Measurements from ENCODE around the gene CSRP1. TPM values are rescaled to one million over a fixed set of nuclear protein-coding genes. Genes with fewer than 3 reads are reported as not detected.

The CSRP1 gene
- total and polyA plus RNA-seq, 2 experiments from 2014 or later: 5.8 to 29.9 TPM

DNA sequence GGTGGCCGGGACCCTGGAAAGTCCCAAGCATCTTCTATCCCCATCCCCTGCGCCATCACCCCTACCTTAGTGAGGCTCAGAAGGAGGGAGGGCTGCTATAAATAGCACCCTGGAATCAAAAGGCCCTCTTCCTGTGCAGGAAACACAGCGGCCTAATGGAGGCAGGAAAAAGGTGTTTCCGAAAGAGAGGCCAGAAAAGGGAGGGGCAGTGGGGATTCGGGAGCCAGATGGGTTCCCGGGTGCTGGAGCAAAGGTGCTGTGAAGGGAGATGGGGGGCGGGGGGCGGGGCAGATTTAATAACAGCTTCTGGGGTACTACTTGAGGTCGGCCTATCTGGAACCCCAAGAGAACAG, 48.6 kb upstream of the CSRP1 start (continued):
- TF ChIP-seq NANOG (IDR thresholded peaks at IDR 0.05; ENCODE audit: borderline replicate concordance): no peak
- TF ChIP-seq, protein P1, sequence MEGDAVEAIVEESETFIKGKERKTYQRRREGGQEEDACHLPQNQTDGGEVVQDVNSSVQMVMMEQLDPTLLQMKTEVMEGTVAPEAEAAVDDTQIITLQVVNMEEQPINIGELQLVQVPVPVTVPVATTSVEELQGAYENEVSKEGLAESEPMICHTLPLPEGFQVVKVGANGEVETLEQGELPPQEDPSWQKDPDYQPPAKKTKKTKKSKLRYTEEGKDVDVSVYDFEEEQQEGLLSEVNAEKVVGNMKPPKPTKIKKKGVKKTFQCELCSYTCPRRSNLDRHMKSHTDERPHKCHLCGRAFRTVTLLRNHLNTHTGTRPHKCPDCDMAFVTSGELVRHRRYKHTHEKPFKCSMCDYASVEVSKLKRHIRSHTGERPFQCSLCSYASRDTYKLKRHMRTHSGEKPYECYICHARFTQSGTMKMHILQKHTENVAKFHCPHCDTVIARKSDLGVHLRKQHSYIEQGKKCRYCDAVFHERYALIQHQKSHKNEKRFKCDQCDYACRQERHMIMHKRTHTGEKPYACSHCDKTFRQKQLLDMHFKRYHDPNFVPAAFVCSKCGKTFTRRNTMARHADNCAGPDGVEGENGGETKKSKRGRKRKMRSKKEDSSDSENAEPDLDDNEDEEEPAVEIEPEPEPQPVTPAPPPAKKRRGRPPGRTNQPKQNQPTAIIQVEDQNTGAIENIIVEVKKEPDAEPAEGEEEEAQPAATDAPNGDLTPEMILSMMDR (conservative IDR thresholded peaks at IDR 0.05; ENCODE audit: low read depth in 2 of 2): no peak
- TF ChIP-seq EZH2phosphoT487 (IDR thresholded peaks at IDR 0.05; ENCODE audit: unreplicated experiment): no peak
- no peak for TF ChIP-seq JUNB (IDR thresholded peaks at IDR 0.05; ENCODE audit: unreplicated experiment)
- TF ChIP-seq CREB1 (CRISPR knock-in tag; IDR thresholded peaks at IDR 0.05; ENCODE audit: low read depth): no peak
- TF ChIP-seq, protein P2, sequence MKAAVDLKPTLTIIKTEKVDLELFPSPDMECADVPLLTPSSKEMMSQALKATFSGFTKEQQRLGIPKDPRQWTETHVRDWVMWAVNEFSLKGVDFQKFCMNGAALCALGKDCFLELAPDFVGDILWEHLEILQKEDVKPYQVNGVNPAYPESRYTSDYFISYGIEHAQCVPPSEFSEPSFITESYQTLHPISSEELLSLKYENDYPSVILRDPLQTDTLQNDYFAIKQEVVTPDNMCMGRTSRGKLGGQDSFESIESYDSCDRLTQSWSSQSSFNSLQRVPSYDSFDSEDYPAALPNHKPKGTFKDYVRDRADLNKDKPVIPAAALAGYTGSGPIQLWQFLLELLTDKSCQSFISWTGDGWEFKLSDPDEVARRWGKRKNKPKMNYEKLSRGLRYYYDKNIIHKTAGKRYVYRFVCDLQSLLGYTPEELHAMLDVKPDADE (IDR thresholded peaks at IDR 0.05): no peak

DNA sequence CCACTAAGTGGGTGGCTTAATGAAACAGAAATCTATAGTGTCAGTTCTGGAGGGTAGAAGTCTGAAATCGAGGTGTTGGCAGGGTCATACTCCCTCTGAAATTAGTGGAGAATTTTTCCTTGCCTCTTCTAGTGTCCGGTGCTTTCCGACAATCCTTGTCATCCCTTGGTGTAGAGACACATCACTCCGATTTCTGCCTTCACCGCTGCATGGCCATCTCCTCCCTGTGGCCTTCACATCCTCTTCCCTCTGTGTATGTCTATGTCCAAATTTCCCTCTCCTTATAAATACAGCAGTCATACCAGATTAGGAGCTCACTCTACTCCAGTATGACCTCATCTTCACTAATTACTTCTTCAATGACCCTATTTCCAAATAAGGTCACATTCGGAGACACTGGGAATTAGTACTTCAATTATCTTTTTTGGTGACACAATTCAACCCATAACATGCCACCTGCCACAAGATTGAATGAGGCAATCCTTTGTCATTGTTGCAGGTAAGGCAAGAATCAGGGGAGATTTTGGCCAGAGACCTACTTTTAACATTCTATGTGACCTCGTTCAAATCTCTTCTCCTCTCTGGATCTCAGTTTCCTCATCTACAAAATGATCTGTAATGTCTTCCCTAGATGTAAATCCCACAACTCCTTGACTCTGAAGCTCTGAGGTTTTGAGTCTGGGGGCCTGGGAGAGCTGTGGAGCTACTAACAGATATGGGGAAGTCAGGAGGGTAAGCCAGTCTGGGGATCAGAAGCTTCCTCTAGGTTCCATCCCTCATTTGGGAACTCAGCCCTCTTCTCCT, 48.1 kb upstream of the CSRP1 start:
- H3K27ac Mint-ChIP-seq: no peak overlapping the region
- DNase-seq (ENCODE audit: low spot score) (no peak), ATAC-seq (no peak)
- H3K4me3 Mint-ChIP-seq: no peak overlapping the region; the same call in 2 of the 3 replicates
- no peaks in the 10 kb centered on the region for H3K36me3 ChIP-seq (ENCODE audit: insufficient read depth)
- no peaks in the 10 kb centered on the region for H3F3A ChIP-seq (replicated peaks; ENCODE audit: low read depth)
- H3K27me3 Mint-ChIP-seq (ENCODE audit: insufficient read depth, low read depth, poor library complexity): peaks cover 13% of the 10 kb centered on the region
- no peaks in the 10 kb centered on the region for H4K20me1 ChIP-seq (replicated peaks; ENCODE audit: insufficient read depth)
- no peak overlapping the region for H3K4me2 ChIP-seq
- peaks cover 13% of the 10 kb centered on the region for H3K4me1 Mint-ChIP-seq
- H2AFZ ChIP-seq: no peak overlapping the region
- no peak overlapping the region for H3K27ac ChIP-seq (ENCODE audit: low read depth)
- H3K9me2 ChIP-seq (ENCODE audit: insufficient read depth): no peaks in the 10 kb centered on the region
- H3K4me1 ChIP-seq (ENCODE audit: insufficient read depth): no peaks in the 10 kb centered on the region; the same call in 1 of the 2 replicates
- H3K9me3 Mint-ChIP-seq: no peaks in the 10 kb centered on the region
- H3K27me3 ChIP-seq (ENCODE audit: insufficient read depth): no peaks in the 10 kb centered on the region
- H3K79me2 ChIP-seq (replicated peaks; ENCODE audit: insufficient read depth): no peaks in the 10 kb centered on the region
- H3K4me3 ChIP-seq: no peak overlapping the region
- no peaks in the 10 kb centered on the region for H3K36me3 Mint-ChIP-seq (ENCODE audit: low read depth)
- TF ChIP-seq, protein P3, sequence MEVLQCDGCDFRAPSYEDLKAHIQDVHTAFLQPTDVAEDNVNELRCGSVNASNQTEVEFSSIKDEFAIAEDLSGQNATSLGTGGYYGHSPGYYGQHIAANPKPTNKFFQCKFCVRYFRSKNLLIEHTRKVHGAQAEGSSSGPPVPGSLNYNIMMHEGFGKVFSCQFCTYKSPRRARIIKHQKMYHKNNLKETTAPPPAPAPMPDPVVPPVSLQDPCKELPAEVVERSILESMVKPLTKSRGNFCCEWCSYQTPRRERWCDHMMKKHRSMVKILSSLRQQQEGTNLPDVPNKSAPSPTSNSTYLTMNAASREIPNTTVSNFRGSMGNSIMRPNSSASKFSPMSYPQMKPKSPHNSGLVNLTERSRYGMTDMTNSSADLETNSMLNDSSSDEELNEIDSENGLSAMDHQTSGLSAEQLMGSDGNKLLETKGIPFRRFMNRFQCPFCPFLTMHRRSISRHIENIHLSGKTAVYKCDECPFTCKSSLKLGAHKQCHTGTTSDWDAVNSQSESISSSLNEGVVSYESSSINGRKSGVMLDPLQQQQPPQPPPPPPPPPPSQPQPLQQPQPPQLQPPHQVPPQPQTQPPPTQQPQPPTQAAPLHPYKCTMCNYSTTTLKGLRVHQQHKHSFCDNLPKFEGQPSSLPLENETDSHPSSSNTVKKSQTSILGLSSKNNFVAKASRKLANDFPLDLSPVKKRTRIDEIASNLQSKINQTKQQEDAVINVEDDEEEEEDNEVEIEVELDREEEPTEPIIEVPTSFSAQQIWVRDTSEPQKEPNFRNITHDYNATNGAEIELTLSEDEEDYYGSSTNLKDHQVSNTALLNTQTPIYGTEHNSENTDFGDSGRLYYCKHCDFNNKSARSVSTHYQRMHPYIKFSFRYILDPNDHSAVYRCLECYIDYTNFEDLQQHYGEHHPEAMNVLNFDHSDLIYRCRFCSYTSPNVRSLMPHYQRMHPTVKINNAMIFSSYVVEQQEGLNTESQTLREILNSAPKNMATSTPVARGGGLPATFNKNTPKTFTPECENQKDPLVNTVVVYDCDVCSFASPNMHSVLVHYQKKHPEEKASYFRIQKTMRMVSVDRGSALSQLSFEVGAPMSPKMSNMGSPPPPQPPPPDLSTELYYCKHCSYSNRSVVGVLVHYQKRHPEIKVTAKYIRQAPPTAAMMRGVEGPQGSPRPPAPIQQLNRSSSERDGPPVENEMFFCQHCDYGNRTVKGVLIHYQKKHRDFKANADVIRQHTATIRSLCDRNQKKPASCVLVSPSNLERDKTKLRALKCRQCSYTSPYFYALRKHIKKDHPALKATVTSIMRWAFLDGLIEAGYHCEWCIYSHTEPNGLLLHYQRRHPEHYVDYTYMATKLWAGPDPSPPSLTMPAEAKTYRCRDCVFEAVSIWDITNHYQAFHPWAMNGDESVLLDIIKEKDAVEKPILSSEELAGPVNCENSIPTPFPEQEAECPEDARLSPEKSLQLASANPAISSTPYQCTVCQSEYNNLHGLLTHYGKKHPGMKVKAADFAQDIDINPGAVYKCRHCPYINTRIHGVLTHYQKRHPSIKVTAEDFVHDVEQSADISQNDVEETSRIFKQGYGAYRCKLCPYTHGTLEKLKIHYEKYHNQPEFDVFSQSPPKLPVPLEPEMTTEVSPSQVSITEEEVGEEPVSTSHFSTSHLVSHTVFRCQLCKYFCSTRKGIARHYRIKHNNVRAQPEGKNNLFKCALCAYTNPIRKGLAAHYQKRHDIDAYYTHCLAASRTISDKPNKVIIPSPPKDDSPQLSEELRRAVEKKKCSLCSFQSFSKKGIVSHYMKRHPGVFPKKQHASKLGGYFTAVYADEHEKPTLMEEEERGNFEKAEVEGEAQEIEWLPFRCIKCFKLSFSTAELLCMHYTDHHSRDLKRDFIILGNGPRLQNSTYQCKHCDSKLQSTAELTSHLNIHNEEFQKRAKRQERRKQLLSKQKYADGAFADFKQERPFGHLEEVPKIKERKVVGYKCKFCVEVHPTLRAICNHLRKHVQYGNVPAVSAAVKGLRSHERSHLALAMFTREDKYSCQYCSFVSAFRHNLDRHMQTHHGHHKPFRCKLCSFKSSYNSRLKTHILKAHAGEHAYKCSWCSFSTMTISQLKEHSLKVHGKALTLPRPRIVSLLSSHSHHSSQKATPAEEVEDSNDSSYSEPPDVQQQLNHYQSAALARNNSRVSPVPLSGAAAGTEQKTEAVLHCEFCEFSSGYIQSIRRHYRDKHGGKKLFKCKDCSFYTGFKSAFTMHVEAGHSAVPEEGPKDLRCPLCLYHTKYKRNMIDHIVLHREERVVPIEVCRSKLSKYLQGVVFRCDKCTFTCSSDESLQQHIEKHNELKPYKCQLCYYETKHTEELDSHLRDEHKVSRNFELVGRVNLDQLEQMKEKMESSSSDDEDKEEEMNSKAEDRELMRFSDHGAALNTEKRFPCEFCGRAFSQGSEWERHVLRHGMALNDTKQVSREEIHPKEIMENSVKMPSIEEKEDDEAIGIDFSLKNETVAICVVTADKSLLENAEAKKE (CRISPR knock-in tag; IDR thresholded peaks at IDR 0.05): no peak
- no peak for TF ChIP-seq ZNF331 (CRISPR knock-in tag; IDR thresholded peaks at IDR 0.05; ENCODE audit: low read depth)
- no peak for TF ChIP-seq EZH2 (IDR thresholded peaks at IDR 0.05; ENCODE audit: low read depth, unreplicated experiment)
- no peak for TF ChIP-seq CREB1 (CRISPR knock-in tag; IDR thresholded peaks at IDR 0.05; ENCODE audit: low read depth)
- no peak for TF ChIP-seq NANOG (IDR thresholded peaks at IDR 0.05; ENCODE audit: borderline replicate concordance)
- no peak for TF ChIP-seq STAT1 (IDR thresholded peaks at IDR 0.05; ENCODE audit: unreplicated experiment)
- no peak for TF ChIP-seq ZNF114 (CRISPR knock-in tag; IDR thresholded peaks at IDR 0.05)
- TF ChIP-seq, protein P4, sequence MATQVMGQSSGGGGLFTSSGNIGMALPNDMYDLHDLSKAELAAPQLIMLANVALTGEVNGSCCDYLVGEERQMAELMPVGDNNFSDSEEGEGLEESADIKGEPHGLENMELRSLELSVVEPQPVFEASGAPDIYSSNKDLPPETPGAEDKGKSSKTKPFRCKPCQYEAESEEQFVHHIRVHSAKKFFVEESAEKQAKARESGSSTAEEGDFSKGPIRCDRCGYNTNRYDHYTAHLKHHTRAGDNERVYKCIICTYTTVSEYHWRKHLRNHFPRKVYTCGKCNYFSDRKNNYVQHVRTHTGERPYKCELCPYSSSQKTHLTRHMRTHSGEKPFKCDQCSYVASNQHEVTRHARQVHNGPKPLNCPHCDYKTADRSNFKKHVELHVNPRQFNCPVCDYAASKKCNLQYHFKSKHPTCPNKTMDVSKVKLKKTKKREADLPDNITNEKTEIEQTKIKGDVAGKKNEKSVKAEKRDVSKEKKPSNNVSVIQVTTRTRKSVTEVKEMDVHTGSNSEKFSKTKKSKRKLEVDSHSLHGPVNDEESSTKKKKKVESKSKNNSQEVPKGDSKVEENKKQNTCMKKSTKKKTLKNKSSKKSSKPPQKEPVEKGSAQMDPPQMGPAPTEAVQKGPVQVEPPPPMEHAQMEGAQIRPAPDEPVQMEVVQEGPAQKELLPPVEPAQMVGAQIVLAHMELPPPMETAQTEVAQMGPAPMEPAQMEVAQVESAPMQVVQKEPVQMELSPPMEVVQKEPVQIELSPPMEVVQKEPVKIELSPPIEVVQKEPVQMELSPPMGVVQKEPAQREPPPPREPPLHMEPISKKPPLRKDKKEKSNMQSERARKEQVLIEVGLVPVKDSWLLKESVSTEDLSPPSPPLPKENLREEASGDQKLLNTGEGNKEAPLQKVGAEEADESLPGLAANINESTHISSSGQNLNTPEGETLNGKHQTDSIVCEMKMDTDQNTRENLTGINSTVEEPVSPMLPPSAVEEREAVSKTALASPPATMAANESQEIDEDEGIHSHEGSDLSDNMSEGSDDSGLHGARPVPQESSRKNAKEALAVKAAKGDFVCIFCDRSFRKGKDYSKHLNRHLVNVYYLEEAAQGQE (IDR thresholded peaks at IDR 0.05; ENCODE audit: unreplicated experiment): no peak
